ENCODE measurements around the gene SFTPA1. TPM values are rescaled to one million over a fixed set of nuclear protein-coding genes. Genes with fewer than 3 reads are reported as not detected.
A peak's percentile ranks its signal among the peaks of the same experiment; 100 is the strongest.

The SFTPA1 gene
- total and polyA plus RNA-seq, 2 donors (not counting 1 experiment from before 2014, with no cell fraction given), result not detected

DNA sequence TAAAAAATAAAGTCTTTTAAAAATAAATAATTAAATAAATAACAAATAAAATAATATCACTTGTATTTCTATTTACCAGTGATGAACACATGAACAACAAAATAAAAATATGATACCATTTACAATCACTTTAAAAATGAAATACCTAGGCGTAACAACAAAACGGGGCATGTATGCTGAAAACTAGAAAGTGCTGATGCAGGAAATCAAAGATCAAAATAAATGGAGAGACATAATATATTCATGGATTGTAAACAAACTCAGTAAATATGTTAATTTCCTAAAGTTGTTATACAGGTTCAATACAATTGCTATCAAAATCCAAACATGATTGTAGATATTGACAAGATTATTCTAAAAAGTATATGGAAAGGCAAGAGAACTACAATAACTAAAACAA, 31.4 kb upstream of the SFTPA1 start:
- Histone ChIP-seq H3K27me3 (replicated peaks in 1 of 4; ENCODE audit: control extremely low read depth in 1 of 4, control insufficient read depth in 3 of 4, insufficient read depth in 4 of 4, low read length in 3 of 4) (no peaks in the 10 kb centered on the region), H2AFZ (ENCODE audit: insufficient read depth, low read depth, low read length, poor library complexity, severe bottlenecking) (no peak overlapping the region), H4K20me1 (ENCODE audit: control insufficient read depth, insufficient read depth, low read length, poor library complexity, severe bottlenecking) (no peaks in the 10 kb centered on the region), H3K79me2 (ENCODE audit: control insufficient read depth, insufficient read depth, low read length) (no peaks in the 10 kb centered on the region), H3K36me3 (replicated peaks in 1 of 2; ENCODE audit: control extremely low read depth in 1 of 2, control insufficient read depth in 1 of 2, extremely low read depth in 1 of 2, insufficient read depth in 2 of 2, low read length in 1 of 2) (no peaks in the 10 kb centered on the region), H3K4me3 (ENCODE audit: control extremely low read depth in 1 of 5, extremely low read depth in 1 of 5, insufficient read depth in 1 of 5, low read depth in 2 of 5, low read length in 4 of 5) (no peak overlapping the region), H3K9me3 (ENCODE audit: control extremely low read depth in 1 of 3, control insufficient read depth in 2 of 3, insufficient read depth in 1 of 3, low read length in 2 of 3) (peaks cover 0 to 2% (median 0%) of the 10 kb centered on the region in 3 donors), H3K4me2 (replicated peaks; ENCODE audit: low read depth, low read length, poor library complexity, severe bottlenecking) (no peak overlapping the region), H3K4me1 (ENCODE audit: control insufficient read depth in 2 of 2, insufficient read depth in 2 of 2, low read length in 2 of 2) (no peaks in the 10 kb centered on the region), H3K9ac (ENCODE audit: low read length) (no peak overlapping the region), H3K27ac (ENCODE audit: low read length in 2 of 2) (no peak overlapping the region)
- Mint-ChIP-seq H3K27me3 (peaks cover 17% of the 10 kb centered on the region), H3K9me3 (ENCODE audit: insufficient read depth) (no peaks in the 10 kb centered on the region), H3K4me1 (no peaks in the 10 kb centered on the region), H3K27ac (no peak overlapping the region), H3K4me3 (no peak overlapping the region)
- WGBS (ENCODE audit: insufficient coverage), result no CpG with 5 or more reads among the region's 2 CpGs
- TF ChIP-seq EZH2 (IDR thresholded peaks at IDR 0.05; ENCODE audit: borderline replicate concordance, insufficient read depth, low read depth, low read length, poor library complexity, severe bottlenecking) (no peak), CTCF (IDR thresholded peaks at IDR 0.05) (no peak)
- ATAC-seq (ENCODE audit: low read depth) (no peak), DNase-seq (no peak)
- CTCF ChIA-PET, result no interaction called here
- POLR2A ChIA-PET, result no interaction called here
- intact Hi-C loops (cut with micrococcal nuclease), result no loop called here

DNA sequence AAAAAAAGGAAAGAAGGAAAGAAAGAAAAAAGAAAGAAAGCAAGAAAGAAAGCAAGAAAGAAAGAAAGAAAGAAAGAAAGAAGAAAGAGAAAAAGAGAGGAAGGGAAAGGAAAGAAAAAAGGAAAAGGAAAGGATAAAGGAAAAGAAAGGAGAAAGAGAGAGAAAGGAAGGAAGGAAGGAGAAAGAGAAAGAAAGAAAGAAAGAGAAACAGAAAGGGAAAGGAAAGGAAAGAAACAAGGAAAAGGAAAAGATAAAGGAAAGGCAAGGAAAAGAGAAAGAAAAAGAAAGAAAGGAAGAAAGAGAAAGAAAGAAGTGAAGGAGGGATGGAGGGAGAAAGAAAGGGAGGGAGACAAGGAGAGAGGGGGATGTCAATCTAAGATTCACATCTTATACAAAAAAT, 29.7 kb upstream of the SFTPA1 start:
- ATAC-seq (ENCODE audit: low read depth) (no peak), DNase-seq (no peak)
- Mint-ChIP-seq H3K9me3 (ENCODE audit: insufficient read depth) (no peaks in the 10 kb centered on the region), H3K27ac (no peak overlapping the region), H3K4me1 (no peaks in the 10 kb centered on the region), H3K27me3 (peaks cover 16% of the 10 kb centered on the region), H3K4me3 (no peak overlapping the region)
- Histone ChIP-seq H2AFZ (ENCODE audit: insufficient read depth, low read depth, low read length, poor library complexity, severe bottlenecking) (no peak overlapping the region), H3K4me3 (ENCODE audit: control extremely low read depth in 1 of 5, extremely low read depth in 1 of 5, insufficient read depth in 1 of 5, low read depth in 2 of 5, low read length in 4 of 5) (no peak overlapping the region), H3K9me3 (ENCODE audit: control extremely low read depth in 1 of 3, control insufficient read depth in 2 of 3, insufficient read depth in 1 of 3, low read length in 2 of 3) (peaks cover 0 to 2% (median 0%) of the 10 kb centered on the region in 3 donors), H3K4me2 (replicated peaks; ENCODE audit: low read depth, low read length, poor library complexity, severe bottlenecking) (no peak overlapping the region), H3K4me1 (ENCODE audit: control insufficient read depth in 2 of 2, insufficient read depth in 2 of 2, low read length in 2 of 2) (no peaks in the 10 kb centered on the region), H3K79me2 (ENCODE audit: control insufficient read depth, insufficient read depth, low read length) (no peaks in the 10 kb centered on the region), H3K36me3 (replicated peaks in 1 of 2; ENCODE audit: control extremely low read depth in 1 of 2, control insufficient read depth in 1 of 2, extremely low read depth in 1 of 2, insufficient read depth in 2 of 2, low read length in 1 of 2) (no peaks in the 10 kb centered on the region), H3K9ac (ENCODE audit: low read length) (no peak overlapping the region), H4K20me1 (ENCODE audit: control insufficient read depth, insufficient read depth, low read length, poor library complexity, severe bottlenecking) (no peaks in the 10 kb centered on the region), H3K27me3 (replicated peaks in 1 of 4; ENCODE audit: control extremely low read depth in 1 of 4, control insufficient read depth in 3 of 4, insufficient read depth in 4 of 4, low read length in 3 of 4) (no peaks in the 10 kb centered on the region), H3K27ac (ENCODE audit: low read length in 2 of 2) (no peak overlapping the region)
- intact Hi-C loops (cut with micrococcal nuclease), result no loop called here
- ChIA-PET CTCF (no interaction called here), POLR2A (no interaction called here)
- TF ChIP-seq EZH2 (IDR thresholded peaks at IDR 0.05; ENCODE audit: borderline replicate concordance, insufficient read depth, low read depth, low read length, poor library complexity, severe bottlenecking), result no peak
- TF ChIP-seq CTCF (IDR thresholded peaks at IDR 0.05), result peak; percentile 34
